BE2C (cell line): ENCODE results near the gene TIMM10B.
A peak's percentile ranks its signal among the peaks of the same experiment; 100 is the strongest.

Source experiments
- DNase-seq: peaks from one replicate; pipeline ENCODE4 v3.0.0-alpha.2; 2020
- H3K27me3 ChIP-seq: fragments of 250-450 bp; sonication (Bioruptor Pico); 2 replicates; pipeline ENCODE4 v1.5.1; 2020; ENCODE audit warnings: mild to moderate bottlenecking
- H3K36me3 ChIP-seq: fragments of 250-450 bp; sonication (Bioruptor Pico); 2 replicates; pipeline ENCODE4 v1.5.1; 2020; ENCODE audit warnings: mild to moderate bottlenecking
- H3K4me1 ChIP-seq: fragments of 250-450 bp; sonication (Bioruptor Pico); 2 replicates; pipeline ENCODE4 v1.5.1; 2020
- H3K4me3 ChIP-seq: 2 replicates; pipeline ENCODE4 v1.5.1; 2011; ENCODE audit warnings: low read depth, low read length
- H3K9me3 ChIP-seq: fragments of 250-450 bp; sonication (Bioruptor Pico); 2 replicates; pipeline ENCODE4 v1.5.1; 2020
- CTCF ChIP-seq: IDR thresholded peaks from 2 replicates; pipeline ENCODE4 v1.5.1; 2012; ENCODE audit warnings: mild to moderate bottlenecking, low read depth, low read length

Gene TIMM10B

GRCh38 chr11:6474413-6474792 is 6.9 kb upstream of the TIMM10B start:
- DNase-seq, result no peak
- no peaks in the 10 kb centered on the region for H3K9me3 ChIP-seq
- H3K27me3 ChIP-seq, result no peaks in the 10 kb centered on the region
- peak overlapping the region; percentile 57 for H3K4me3 ChIP-seq
- TF ChIP-seq CTCF, result no peak
- no peaks in the 10 kb centered on the region for H3K36me3 ChIP-seq
- H3K4me1 ChIP-seq, result peaks cover 3% of the 10 kb centered on the region

GRCh38 chr11:6474806-6475500 is 6.3 kb upstream of the TIMM10B start:
- Histone ChIP-seq H3K4me1 (no peaks in the 10 kb centered on the region), H3K4me3 (no peak overlapping the region; the same call in 1 of the 2 replicates), H3K9me3 (no peaks in the 10 kb centered on the region), H3K36me3 (no peaks in the 10 kb centered on the region), H3K27me3 (no peaks in the 10 kb centered on the region)
- no peak for DNase-seq
- TF ChIP-seq CTCF, result no peak

GRCh38 chr11:6475936-6476335 is 5.4 kb upstream of the TIMM10B start:
- H3K4me1 ChIP-seq, result no peaks in the 10 kb centered on the region
- H3K4me3 ChIP-seq, result no peak overlapping the region
- H3K36me3 ChIP-seq, result no peaks in the 10 kb centered on the region
- DNase-seq, result no peak
- H3K27me3 ChIP-seq, result no peaks in the 10 kb centered on the region
- no peaks in the 10 kb centered on the region for H3K9me3 ChIP-seq
- no peak for TF ChIP-seq CTCF

GRCh38 chr11:6476571-6476970 is 4.7 kb upstream of the TIMM10B start:
- H3K4me1 ChIP-seq, result no peaks in the 10 kb centered on the region
- no peaks in the 10 kb centered on the region for H3K9me3 ChIP-seq
- no peak overlapping the region for H3K4me3 ChIP-seq
- no peaks in the 10 kb centered on the region for H3K36me3 ChIP-seq
- no peak for DNase-seq
- H3K27me3 ChIP-seq, result no peaks in the 10 kb centered on the region
- TF ChIP-seq CTCF, result no peak

- Histone ChIP-seq H3K27me3 (no peaks in the 10 kb centered on the region), H3K36me3 (peaks cover 13% of the 10 kb centered on the region), H3K4me1 (no peaks in the 10 kb centered on the region), H3K9me3 (no peaks in the 10 kb centered on the region), H3K4me3 (peak overlapping the region; percentile 86)
- TF ChIP-seq CTCF, result no peak
- no peak for DNase-seq
Observed at GRCh38 chr11:6480299-6480914, 894 bp upstream of the TIMM10B start.

GRCh38 chr11:6481924-6482275 is 599 bp downstream of the TIMM10B start:
- Histone ChIP-seq H3K27me3 (no peaks in the 10 kb centered on the region), H3K36me3 (peaks cover 13% of the 10 kb centered on the region), H3K4me3 (peak overlapping the region; percentile 86), H3K4me1 (no peaks in the 10 kb centered on the region), H3K9me3 (no peaks in the 10 kb centered on the region)
- DNase-seq, result no peak
- no peak for TF ChIP-seq CTCF
